OCI-LY3 (cell line): ENCODE data around the gene ZNF496.

Experiments
- H2AFZ ChIP-seq: fragments of 200-600, 300-600 bp; shearing (Covaris generic); 2 replicates; pipeline ENCODE4 v1.6.0; 2014; ENCODE audit warnings: antibody characterized with exemption, low read depth, low read length
- H3K27ac ChIP-seq: fragments of 200-600, 300-600 bp; sonication (generic); 2 replicates; pipeline ENCODE4 v1.5.1; 2014; ENCODE audit warnings: mild to moderate bottlenecking, low read length, moderate library complexity, mixed read lengths
- H3K27me3 ChIP-seq: fragments of 200-600, 300-600 bp; sonication (generic); 2 replicates; pipeline ENCODE4 v1.6.1; 2014; ENCODE audit warnings: low read depth, low read length, mixed read lengths
- H3K36me3 ChIP-seq: fragments of 200-600, 300-600 bp; sonication (generic); replicated peaks from 2 replicates; pipeline ENCODE3; 2014; ENCODE audit warnings: low read depth, low read length, mixed read lengths
- H3K4me1 ChIP-seq: fragments of 300-600, 200-600 bp; sonication (generic); 2 replicates; pipeline ENCODE4 v1.6.1; 2014; ENCODE audit warnings: low read length, mixed read lengths
- H3K4me2 ChIP-seq: fragments of 200-600, 300-600 bp; sonication (generic); 2 replicates; pipeline ENCODE4 v1.6.1; 2014; ENCODE audit warnings: low read length, mixed read lengths
- H3K4me3 ChIP-seq: fragments of 300-600, 200-600 bp; sonication (generic); 2 replicates; pipeline ENCODE4 v1.5.1; 2014; ENCODE audit warnings: antibody characterized with exemption, mild to moderate bottlenecking, low read length, moderate library complexity
- H3K79me2 ChIP-seq: fragments of 300-600, 200-600 bp; shearing (Covaris generic); 2 replicates; pipeline ENCODE4 v1.6.1; 2014; ENCODE audit warnings: mild to moderate bottlenecking, low read length, mixed read lengths
- H3K9ac ChIP-seq: fragments of 300-600, 200-600 bp; shearing (Covaris generic); 2 replicates; pipeline ENCODE4 v1.6.0; 2014; ENCODE audit warnings: mild to moderate bottlenecking, low read length, moderate library complexity
- H3K9me3 ChIP-seq: fragments of 200-600, 300-600 bp; shearing (Covaris generic); 2 replicates; pipeline ENCODE4 v1.6.1; 2014; ENCODE audit warnings: low read length, mixed read lengths; ENCODE audit not compliant: insufficient read depth
- H4K20me1 ChIP-seq: fragments of 200-600, 300-600 bp; sonication (generic); 2 replicates; pipeline ENCODE4 v1.6.1; 2016; ENCODE audit warnings: low read length, mixed read lengths; ENCODE audit not compliant: insufficient read depth
- CTCF ChIP-seq: fragments of 200-600, 300-600 bp; sonication (generic); IDR thresholded peaks from 2 replicates; pipeline ENCODE4 v1.5.1; 2014; ENCODE audit warnings: antibody characterized with exemption, low read length, low read depth
- EZH2phosphoT487 ChIP-seq: fragments of 200-600 bp; shearing (Covaris generic); IDR thresholded peaks from 2 replicates; pipeline ENCODE4 v1.6.1; 2018; ENCODE audit warnings: antibody characterized with exemption, mixed run types, low read depth

ZNF496 gene

GRCh38 chr1:247332623-247333361 lies 1.1 kb upstream of the ZNF496 start:
- peak overlapping the region; percentile 70 for H3K27ac ChIP-seq
- H3K79me2 ChIP-seq: peaks cover 87% of the 10 kb centered on the region
- H3K9me3 ChIP-seq: no peaks in the 10 kb centered on the region
- H2AFZ ChIP-seq: peak overlapping the region; percentile 15; the same call in 1 of the 2 replicates
- H3K4me3 ChIP-seq: peak overlapping the region; percentile 79
- H3K4me1 ChIP-seq: peaks cover 24% of the 10 kb centered on the region
- H3K9ac ChIP-seq: peak overlapping the region; percentile 96
- peaks cover 13% of the 10 kb centered on the region for H4K20me1 ChIP-seq
- peaks cover 63% of the 10 kb centered on the region for H3K36me3 ChIP-seq
- peak overlapping the region; percentile 88 for H3K4me2 ChIP-seq
- H3K27me3 ChIP-seq: no peaks in the 10 kb centered on the region
- TF ChIP-seq EZH2phosphoT487 (no peak), CTCF (no peak; the same call in 1 of the 2 replicates)

GRCh38 chr1:247332215-247332622 lies 552 bp upstream of the ZNF496 start:
- Histone ChIP-seq H3K4me1 (peaks cover 24% of the 10 kb centered on the region), H3K27me3 (no peaks in the 10 kb centered on the region), H3K9me3 (no peaks in the 10 kb centered on the region), H2AFZ (peak overlapping the region; percentile 15), H3K27ac (peak overlapping the region; percentile 70), H3K4me3 (peak overlapping the region; percentile 79), H3K36me3 (peaks cover 67% of the 10 kb centered on the region), H3K4me2 (peak overlapping the region; percentile 88), H3K79me2 (peaks cover 81% of the 10 kb centered on the region), H3K9ac (peak overlapping the region; percentile 96), H4K20me1 (peaks cover 10% of the 10 kb centered on the region)
- TF ChIP-seq CTCF (peak; percentile 28), EZH2phosphoT487 (no peak)

DNA sequence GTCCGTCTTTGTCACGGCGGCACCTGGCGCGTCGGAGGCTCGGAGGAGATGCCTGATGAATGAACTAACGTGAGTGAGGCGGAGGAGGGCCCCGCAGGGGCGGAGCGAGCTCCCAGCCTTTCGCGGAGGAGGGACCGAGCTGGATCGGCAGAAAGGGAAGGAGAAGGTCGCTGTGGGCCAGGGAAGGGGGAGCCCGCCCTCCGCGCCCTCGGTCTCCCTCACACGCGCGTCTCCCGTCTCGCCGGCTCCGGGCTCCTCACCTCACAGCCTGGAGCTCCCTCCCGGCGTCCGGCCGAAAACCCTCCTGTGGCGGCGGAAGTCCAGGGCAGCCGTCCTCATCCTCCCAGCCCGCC lies 519 bp downstream of the ZNF496 start:
- peaks cover 70% of the 10 kb centered on the region for H3K79me2 ChIP-seq
- no peaks in the 10 kb centered on the region for H3K9me3 ChIP-seq
- H3K36me3 ChIP-seq: peaks cover 62% of the 10 kb centered on the region
- H3K27ac ChIP-seq: peak overlapping the region; percentile 70
- no peak overlapping the region for H2AFZ ChIP-seq
- H3K9ac ChIP-seq: peak overlapping the region; percentile 96
- no peaks in the 10 kb centered on the region for H3K27me3 ChIP-seq
- TF ChIP-seq EZH2phosphoT487 (no peak), CTCF (no peak)
- peak overlapping the region; percentile 91 for H3K4me2 ChIP-seq
- peaks cover 8% of the 10 kb centered on the region for H4K20me1 ChIP-seq
- H3K4me1 ChIP-seq: peaks cover 24% of the 10 kb centered on the region
- peak overlapping the region; percentile 79 for H3K4me3 ChIP-seq

- peaks cover 62% of the 10 kb centered on the region for H3K36me3 ChIP-seq
- H3K27ac ChIP-seq: peak overlapping the region; percentile 70
These were observed 1.0 kb downstream of the ZNF496 start for GRCh38 chr1:247330548-247331171.

More at GRCh38 chr1:247330548-247331171, 1.0 kb downstream of the ZNF496 start:
- H4K20me1 ChIP-seq: peaks cover 8% of the 10 kb centered on the region
- peak overlapping the region; percentile 79 for H3K4me3 ChIP-seq
- peaks cover 24% of the 10 kb centered on the region for H3K4me1 ChIP-seq
- peak overlapping the region; percentile 96 for H3K9ac ChIP-seq
- H3K4me2 ChIP-seq: peak overlapping the region; percentile 91
- H2AFZ ChIP-seq: no peak overlapping the region
- H3K9me3 ChIP-seq: no peaks in the 10 kb centered on the region
- peaks cover 66% of the 10 kb centered on the region for H3K79me2 ChIP-seq
- TF ChIP-seq CTCF (no peak), EZH2phosphoT487 (no peak)
- H3K27me3 ChIP-seq: no peaks in the 10 kb centered on the region
